SKM-1 (cell line): Measurements from ENCODE around the gene KIF13A.
"Not testable (repeated sequence)": the region's sequence is repeated elsewhere in the genome, so short reads cannot be mapped to it uniquely, and the experiment has no call there.

ENCODE experiments used
- DNase-seq: peaks from one replicate; lab custom pipeline; 2025; ENCODE audit not compliant: unreplicated experiment; lab: John Stamatoyannopoulos, UW

KIF13A gene

DNA sequence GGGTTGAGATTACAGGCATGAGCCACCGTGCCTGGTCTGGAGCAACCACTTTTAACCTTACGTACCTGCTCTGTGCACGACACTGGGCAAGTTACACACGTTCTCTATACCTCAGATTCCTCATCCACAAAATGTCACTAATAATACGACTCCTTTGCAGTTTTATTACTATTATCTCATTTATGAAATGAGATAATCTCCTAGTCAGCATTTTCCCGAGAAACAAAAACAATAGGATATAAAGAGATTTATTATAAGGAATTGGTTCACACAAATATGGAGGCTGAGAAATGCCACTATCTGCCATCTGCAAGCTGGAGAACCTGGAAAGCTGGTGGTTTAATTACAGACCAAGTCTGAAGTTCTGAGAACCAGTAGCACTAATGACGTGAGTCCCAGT lies 12.0 kb upstream of the KIF13A start:
- DNase-seq = no peak

DNA sequence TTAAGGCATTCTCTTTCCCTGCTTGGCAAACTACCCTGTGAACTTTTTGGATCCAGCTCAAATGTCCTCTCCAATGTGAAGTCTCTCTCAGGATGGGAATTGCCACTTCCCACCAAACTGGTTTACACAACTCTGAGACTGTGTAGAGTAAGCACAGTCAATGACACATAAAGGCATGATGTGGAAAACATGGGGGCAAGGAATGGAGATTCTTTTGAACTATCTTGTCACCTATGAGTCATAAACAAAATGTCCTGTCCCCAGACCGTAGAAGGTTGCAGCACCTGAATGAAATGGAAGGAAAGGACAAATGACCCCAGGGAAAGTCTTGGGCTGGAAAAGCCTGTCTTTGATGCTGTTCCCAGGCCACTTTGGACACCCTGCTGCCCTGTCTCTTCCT lies 11.0 kb upstream of the KIF13A start:
- no peak for DNase-seq

DNA sequence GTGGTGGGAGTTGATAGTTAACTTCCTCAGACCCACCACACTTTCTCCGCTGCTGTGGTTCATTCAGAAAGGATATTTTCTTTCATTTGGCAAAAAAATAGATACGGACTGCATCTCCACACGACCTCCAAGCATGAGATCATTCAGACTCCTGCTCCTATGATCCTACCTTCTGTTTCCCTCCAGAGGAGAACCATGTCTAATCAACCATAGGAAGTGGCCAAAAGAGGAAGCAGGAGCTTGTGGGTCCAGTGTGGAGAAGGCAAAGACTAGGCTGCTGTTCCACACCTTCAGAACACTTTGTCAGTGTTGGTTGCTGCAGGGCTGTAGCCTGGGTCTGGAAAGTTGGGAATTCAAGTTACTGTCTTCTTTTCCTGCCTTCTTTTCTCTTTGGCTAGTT lies 10.6 kb upstream of the KIF13A start:
- DNase-seq = peak; percentile 41

DNA sequence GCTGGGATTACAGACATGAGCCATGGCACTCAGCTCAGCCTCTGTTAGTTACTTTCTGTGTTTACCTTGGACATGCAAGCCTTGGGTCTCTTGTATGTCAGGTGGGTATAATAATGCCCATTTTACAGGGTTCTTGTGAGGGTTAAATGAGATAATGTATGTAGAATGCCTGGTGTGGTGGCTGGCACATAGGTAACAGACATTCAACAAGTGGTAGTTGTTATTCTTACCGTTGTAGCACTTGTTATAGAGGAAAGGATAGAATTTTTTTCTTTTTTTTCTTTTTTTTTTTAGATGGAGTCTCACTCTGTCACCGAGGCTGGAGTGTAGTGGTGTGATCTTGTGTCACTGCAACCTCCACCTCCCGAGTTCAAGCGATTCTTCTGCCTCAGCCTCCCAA lies 8.0 kb upstream of the KIF13A start:
- DNase-seq = no peak

DNA sequence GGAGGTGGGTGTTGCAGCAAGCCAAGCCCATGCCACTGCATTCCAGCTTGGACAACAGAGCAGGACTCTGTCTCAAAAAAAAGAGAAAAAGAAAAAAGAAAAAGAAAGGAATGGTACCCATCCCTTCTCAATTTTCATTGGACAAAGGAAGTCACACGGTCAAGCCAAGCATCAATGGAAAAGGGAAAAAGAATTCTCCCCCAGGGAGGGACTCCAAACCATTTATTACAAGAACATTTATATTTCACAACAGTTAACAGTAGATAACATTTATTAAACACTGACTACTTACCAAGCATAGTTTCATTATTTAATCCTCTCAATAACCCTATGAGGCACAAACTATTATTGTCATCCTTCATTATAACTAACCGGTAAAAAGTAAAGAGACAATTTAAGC lies 6.6 kb upstream of the KIF13A start:
- DNase-seq = no peak

DNA sequence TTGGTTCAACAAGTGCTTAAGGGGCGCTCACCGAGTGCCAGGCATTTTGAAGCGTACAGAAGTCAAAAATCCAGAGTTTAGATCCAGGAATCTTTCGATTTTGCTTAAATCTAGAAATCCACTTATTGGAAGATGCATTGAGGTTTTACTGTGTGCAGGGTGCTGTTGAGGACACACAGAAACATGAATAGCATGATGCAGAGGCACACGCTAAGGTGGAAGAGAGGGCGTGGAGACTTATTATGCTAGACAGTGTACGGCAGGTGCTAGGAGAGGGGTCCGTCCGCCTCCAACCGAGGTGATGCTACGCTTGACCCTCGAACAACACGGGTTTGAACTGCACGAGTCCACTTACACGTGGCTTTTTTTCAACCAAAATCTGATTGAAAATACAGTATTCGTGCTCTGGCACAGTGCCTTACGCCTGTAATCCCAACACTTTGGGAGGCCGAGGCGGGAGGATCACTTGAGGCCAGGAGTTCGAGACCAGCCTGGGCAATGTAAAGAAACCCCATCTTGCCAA lies 1.0 kb upstream of the KIF13A start:
- DNase-seq = no peak

DNA sequence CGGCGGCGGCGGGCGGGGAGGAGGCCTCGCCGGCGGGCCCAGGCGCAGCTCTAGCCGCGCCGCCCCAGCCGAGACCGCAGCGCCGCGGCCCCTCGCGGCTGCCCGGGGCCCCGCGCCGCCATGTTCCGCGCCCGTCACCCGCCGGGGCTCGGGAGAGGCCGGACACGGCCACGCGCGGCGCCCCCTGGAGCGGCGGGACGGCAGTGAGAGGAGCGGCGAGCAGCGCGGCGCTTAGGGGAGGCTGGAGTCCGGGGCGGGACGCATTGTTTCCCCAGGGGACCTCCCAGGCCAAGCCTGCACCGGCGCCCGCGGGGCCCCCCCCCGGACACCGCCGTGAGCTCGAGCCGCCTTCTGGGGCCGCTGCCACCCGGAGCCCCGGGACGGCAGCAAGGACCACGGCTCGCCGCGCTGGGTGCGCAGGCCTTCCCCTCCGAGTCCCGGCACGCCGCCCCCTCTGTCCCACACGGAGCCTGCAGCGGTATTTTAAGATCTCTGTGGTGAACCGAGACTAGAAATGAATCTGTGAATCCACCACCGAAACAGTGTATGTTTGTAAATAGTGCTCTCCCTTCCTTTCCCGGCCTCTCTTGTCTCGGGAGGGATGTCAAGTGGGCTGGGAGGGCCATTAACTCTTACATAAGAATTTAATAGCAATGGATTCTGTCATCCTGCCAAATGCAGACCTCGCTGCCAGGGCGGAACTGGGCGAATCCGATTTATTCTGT lies 424 bp upstream of the KIF13A start:
- DNase-seq = no peak

DNA sequence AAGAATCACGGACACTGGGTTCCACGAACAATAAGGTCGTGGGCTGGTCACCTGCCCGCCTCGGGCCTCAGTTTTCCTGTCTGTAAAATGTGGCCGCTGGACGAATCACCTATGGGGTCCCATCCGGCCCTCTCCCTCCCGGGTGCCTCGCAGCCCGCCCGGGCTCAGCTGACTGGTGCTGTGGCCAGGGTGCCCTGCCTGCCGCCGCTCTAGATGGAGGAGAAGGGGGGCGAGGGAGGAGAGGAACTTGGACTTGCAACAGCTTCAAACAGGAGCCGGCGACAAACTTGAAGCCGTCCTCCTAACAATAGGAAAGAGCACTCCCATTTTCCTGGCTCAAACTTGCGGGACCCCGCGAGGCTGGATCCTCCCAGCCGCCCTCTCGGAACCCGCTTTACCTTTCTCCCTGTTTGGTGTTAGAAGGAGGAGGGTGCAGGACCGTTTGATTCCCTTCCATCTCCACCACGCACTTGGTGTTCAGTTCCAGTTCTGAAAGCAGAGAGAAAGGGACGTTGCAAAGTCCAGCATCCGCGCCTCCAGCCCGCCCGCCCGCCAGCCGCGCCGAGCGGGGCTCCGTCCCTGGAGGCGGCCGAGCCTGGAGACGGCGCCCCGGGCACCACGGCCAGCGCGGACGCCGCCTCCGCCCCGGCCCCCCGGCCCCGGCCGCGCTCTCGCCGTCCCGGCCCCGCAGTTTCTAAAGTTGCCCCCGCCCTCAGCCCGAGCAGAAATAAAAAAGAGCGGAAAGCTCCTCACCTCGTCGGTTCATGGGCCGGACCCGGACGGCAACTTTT lies 584 bp downstream of the KIF13A start:
- DNase-seq = no peak

DNA sequence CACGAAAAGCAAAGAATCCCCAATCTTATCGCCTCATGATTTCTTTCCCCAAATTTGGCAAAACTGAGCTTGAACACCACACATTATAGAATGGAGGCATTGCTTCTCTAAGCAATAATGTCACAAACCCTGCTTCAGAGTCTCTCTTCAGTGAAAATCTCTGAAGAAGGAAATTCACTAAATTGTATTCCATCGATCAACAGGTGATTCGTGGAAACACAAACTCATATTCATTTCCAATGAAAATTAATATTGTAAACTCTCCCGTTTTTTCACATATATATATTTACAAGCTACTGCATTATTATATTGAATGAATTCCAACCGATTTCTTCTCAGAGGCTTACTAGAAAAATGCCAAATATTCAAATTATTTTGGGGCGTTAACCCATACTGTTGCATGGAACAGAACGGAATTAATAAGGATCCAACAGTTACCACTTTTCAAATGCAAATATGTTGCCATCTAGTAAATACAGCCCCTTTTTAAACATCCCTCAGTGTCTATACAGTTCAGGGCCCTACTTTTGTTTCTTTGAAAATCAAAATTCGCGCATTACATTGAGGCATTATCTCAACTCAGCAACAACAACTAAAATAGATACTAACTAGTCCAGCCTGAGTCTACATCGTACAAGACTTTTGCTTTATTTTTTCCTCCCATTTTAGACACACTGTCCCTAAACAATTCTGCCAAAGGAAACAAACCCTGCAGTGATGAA lies 1.3 kb downstream of the KIF13A start:
- DNase-seq = no peak

DNA sequence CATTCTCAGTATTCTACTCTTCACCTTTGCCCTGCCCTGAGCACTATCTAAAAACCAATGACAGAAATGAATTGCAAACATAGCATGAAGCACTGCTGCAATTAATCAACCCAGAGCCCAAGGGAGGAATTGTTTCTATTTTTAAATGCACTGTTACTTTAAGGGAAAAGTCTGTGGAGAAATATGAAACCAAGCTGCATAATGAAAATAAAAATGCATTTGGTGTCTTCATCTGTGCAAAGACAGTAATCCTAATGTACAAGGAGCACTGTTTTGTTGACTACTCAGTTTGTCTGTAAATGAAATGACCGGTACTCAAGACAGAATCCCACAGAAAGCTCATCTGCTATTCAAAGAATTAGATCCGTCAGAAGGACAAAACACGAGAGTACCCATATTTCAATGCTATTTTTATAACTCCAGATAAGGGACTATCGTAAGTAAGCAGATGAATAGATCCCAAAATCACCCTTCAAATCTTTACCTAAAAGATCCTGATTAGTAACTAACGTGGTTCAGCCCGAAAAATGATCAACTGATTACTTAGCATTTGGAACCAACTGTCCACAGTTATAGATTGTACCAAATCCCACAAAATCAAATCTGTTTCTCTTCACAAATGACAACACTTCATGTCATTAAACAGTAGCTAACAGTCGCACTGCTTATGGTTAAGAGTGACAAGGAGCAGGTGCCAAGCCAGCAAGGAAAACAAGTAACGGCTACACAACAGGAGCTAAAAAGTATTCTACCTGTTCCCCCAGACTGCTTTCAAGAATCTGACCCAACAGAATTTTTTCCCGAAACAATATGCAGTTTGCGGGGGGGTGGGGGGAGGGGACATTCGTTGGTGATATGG lies 2.4 kb downstream of the KIF13A start:
- DNase-seq = no peak

DNA sequence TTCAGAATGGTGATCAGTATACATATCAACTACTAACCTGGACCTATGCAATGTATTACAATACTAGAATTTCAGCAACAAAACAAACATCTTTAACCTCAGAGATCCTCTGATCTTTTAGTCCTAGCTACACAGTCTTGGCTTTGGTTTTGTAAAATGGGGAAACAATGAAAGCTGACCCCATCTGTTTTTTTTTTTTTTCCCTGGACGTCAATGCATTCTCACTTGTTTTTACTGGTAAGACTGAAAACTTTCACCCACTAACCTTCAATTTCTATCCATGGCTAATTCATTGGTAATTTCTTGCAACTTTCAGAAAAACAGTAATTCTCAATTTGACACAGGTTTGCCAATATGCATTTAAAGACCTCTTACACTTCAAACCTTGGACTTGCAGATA lies 3.0 kb downstream of the KIF13A start:
- DNase-seq = no peak

DNA sequence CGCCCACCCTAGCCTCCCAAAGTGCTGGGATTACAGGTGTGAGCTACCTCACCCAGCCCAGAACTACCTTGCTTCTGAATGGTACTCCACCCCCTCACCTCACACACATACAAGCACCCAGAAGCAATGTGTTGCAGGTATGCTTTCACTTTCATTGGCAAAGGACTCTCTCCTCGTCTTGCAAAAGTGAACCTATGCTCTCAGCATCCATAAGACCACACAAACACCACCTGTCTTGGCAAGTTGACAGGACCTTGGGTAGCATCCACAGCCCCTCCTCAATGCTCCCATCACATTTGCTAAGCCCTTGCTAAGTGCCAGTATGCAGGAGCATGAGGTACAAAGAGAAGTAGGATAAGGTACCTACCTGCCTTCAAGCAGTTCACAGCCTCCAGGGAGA lies 3.7 kb downstream of the KIF13A start:
- no peak for DNase-seq

DNA sequence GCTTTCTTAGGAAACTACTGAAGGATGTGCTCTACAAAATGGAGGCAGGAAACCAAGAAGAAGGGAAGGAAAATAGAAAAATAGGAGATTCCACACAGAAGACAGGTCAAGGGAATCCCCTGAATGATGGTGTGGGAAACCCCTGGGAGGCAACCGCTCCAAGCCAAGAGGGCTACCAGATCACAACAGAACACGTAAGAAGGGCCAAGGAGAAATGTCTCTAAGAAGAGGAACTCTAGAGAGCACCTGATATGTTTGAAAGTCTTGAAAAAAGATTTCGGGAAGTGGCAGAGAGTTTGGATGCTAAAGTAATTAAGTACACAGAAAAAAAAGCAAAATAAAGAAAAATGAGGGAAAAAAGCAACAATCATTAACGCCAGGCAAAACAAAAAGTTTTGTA lies 7.1 kb downstream of the KIF13A start:
- DNase-seq = no peak

DNA sequence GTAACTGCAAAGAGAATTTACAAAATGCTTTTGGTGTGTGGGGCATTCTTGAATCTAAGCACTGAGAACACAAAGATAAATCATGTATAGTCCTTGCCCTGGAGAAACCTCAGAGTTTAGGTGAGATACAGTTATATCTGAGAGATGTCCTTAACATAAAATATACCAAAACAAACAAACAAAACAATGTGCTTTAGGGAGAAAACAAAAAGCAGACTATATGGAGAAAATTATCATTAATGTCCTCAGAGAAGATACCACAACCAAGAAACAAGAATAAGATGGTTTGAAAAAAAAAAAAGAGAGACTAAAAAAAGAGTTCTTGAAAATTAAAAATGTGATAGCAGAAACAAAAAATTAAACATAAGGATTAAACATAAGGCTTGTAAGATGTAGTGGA lies 8.0 kb downstream of the KIF13A start:
- DNase-seq = no peak

DNA sequence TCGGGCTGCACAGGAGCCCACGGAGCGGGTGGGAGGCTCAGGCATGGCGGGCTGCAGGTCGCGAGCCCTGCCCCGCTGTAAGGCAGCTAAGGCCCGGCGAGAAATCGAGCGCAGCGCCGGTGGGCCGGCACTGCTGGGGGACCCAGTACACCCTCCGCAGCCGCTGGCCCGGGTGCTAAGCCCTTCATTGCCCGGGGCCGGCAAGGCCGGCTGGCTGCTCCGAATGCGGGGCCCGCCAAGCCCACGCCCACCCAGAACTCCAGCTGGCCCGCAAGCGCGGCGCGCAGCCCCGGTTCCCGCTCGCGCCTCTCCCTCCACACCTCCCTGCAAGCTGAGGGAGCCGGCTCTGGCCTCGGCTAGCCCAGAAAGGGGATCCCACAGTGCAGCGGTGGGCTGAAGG lies 11.2 kb downstream of the KIF13A start:
- not testable (repeated sequence) for DNase-seq

DNA sequence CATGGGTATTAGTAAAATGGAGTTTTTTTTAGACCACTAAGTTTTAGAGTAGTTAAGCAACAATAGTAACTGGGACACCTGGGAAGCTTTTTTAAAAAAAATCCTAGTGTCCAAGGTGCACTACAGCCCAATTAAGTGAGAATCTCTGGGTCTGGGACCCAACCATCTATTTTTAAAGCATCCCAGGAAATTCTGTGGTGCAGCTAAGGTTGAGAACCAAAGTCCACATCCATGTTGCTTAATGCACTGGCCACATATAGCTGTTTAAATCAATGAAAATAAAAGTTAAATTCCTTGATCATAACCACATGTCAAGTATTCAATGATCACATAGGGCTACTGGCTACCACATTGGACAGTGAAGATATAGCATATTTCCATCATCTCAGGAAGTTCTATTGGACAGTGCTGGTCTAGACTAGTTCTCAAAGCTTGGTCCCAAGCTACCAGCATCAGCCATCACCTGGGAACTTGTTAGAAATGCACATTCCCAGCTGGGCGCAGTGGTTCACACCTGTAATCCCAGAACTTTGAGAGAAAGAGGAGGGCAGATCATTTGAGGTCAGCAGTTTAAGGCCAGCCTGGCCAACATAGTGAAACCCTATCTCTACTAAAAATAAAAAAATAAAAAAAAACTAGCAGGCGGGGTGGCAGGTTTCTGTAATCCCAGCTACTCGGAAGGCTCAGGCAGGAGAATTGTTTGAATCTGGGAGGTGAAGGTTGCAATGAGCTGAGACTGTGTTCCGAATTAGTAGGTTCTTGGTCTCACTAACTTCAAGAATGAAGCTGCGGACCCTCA lies 12.7 kb downstream of the KIF13A start:
- no peak for DNase-seq

DNA sequence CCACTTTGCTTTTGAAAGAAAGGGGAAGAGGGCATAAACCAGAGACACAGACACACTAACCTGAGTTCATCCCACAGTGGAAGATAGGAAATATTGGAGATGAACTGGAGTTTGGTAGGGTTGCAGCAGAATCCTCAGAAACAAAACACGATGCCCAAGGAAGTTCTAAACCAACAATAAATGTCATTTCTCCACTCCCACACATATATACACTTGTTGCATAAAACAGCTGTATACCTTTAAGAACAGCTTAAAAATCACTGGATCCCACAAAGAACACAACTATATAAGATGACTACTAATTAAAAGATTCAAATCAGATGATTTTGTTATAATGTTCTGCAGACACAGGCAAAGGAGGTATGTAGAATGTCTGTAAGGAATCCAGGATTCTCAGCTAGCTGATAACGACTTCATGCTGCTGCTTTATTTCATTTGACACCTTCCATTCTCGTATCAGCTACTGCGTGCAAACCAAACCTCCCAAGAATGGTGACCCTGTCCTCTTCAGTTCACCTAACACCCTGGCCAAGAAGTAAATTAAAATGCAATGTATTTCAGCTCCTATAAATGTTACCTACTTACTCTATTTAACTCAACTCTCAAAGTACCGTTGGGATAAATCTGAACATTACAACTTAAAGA lies 14.3 kb downstream of the KIF13A start:
- no peak for DNase-seq

DNA sequence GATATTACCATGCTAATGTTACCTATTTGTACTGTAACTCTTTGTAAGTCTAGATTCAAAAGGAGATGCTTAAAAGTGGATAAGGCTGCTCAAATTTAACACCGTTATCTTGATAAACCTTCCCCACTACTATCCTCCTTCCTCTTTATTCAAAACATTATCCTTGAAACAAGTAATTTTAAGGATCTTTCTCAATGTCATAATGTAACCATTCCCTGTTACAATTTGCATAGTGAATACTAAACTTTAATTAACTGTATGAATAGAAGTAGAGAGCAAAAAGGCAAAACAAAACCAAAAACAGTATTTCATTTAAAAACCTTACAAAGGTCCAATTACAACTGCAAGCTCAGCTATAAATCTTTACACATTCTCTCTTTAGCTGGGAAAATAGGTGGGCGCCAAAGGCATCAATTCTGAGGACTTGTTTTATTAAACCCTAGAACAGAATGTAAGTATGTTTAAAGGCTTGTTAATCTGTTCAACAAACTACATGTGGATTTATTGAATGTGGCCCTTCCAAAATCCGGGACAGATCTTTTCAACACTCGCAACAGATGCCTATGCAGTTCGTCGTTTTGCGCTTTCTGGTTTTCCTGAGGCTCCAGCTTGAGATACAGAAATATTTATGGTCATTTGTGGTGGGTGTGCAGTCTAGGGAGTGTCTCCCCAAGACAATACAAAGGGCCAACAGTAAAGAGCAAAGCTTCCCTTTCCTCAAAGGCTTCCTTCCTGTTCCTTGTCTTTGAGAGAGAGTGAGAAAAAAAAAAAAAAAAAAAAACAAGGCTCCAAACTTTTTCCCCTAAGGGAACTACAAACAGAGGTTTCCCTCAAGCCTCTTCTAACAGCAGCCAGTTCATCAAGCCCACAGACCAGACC lies 15.1 kb downstream of the KIF13A start:
- no peak for DNase-seq
